ENCODE measurements around the gene CRP. TPM values are rescaled to one million over a fixed set of nuclear protein-coding genes. Genes with fewer than 3 reads are reported as not detected.
"Not testable (repeated sequence)": the region's sequence is repeated elsewhere in the genome, so short reads cannot be mapped to it uniquely, and the experiment has no call there.

Gene CRP
- polyA plus RNA-seq, 3 donors: 0.07 to 4.6 TPM; not detected in 1

GRCh38 chr1:159705251-159705903, 9.0 kb downstream of the CRP start:
- 80 to 90% (median 82%) methylated on average over 7 of the region's 7 CpGs for WGBS, 3 donors
- no peak overlapping the region for H3K27ac ChIP-seq (ENCODE audit: low read depth, low read length)

GRCh38 chr1:159704481-159704880, 9.9 kb downstream of the CRP start:
- 74 to 87% (median 77%) methylated on average over 1 of the region's 1 CpG for WGBS, 3 donors
- H3K27ac ChIP-seq (ENCODE audit: low read depth, low read length): no peak overlapping the region

GRCh38 chr1:159700312-159700711, 14.1 kb downstream of the CRP start:
- 58 to 81% (median 58%) methylated on average over 7 of the region's 7 CpGs for WGBS, 3 donors
- no peak overlapping the region for H3K27ac ChIP-seq (ENCODE audit: low read depth, low read length)

- WGBS, 3 donors: 83 to 89% (median 88%) methylated on average over 3 of the region's 3 CpGs
- no peak overlapping the region for H3K27ac ChIP-seq (ENCODE audit: low read depth, low read length)
Measured at GRCh38 chr1:159699653-159700052, 14.7 kb downstream of the CRP start.

GRCh38 chr1:159699246-159699645, 15.1 kb downstream of the CRP start:
- no peak overlapping the region for H3K27ac ChIP-seq (ENCODE audit: low read depth, low read length)

GRCh38 chr1:159687511-159687910, 26.9 kb downstream of the CRP start:
- H3K27ac ChIP-seq (ENCODE audit: low read depth, low read length): no peak overlapping the region

- WGBS, 3 donors: 32 to 91% (median 88%) methylated on average over 1 of the region's 1 CpG
- no peak overlapping the region for H3K27ac ChIP-seq (ENCODE audit: low read depth, low read length)
Measured at GRCh38 chr1:159686599-159687299, 27.6 kb downstream of the CRP start.

- WGBS, 3 donors: 68 to 85% (median 79%) methylated on average over 5 of the region's 5 CpGs
- H3K27ac ChIP-seq (ENCODE audit: low read depth, low read length): no peak overlapping the region
Measured at GRCh38 chr1:159678939-159679338, 35.5 kb downstream of the CRP start.

- 46 to 66% (median 47%) methylated on average over 1 of the region's 1 CpG for WGBS, 3 donors
- no peak overlapping the region for H3K27ac ChIP-seq (ENCODE audit: low read depth, low read length)
Measured at GRCh38 chr1:159675046-159675445, 39.3 kb downstream of the CRP start.

- 88 to 96% (median 89%) methylated on average over 1 of the region's 1 CpG for WGBS, 3 donors
Measured at GRCh38 chr1:159672390-159672789, 42.0 kb downstream of the CRP start.

GRCh38 chr1:159669338-159669737, 45.1 kb downstream of the CRP start:
- 62 to 86% (median 63%) methylated on average over 1 of the region's 1 CpG for WGBS, 3 donors
- no peak overlapping the region for H3K27ac ChIP-seq (ENCODE audit: low read depth, low read length)

More at GRCh38 chr1:159672390-159672789, 42.0 kb downstream of the CRP start:
- not testable (repeated sequence) for H3K27ac ChIP-seq (ENCODE audit: low read depth, low read length)

GRCh38 chr1:159668739-159669138, 45.6 kb downstream of the CRP start:
- WGBS, 3 donors: 69 to 79% (median 77%) methylated on average over 3 of the region's 3 CpGs
- no peak overlapping the region for H3K27ac ChIP-seq (ENCODE audit: low read depth, low read length)

- WGBS, 3 donors: 83 to 84% (median 84%) methylated on average over 3 of the region's 3 CpGs
- H3K27ac ChIP-seq (ENCODE audit: low read depth, low read length): no peak overlapping the region
Measured at GRCh38 chr1:159664247-159664646, 50.1 kb downstream of the CRP start.

GRCh38 chr1:159663552-159663951, 50.8 kb downstream of the CRP start:
- 70 to 84% (median 75%) methylated on average over 2 of the region's 2 CpGs for WGBS, 3 donors
- H3K27ac ChIP-seq (ENCODE audit: low read depth, low read length): no peak overlapping the region

Other genes starting within 250 kb of the CRP start
- gene OR10J5, start 178.6 kb downstream of the CRP start, polyA plus RNA-seq: not detected
- gene APCS, start 126.8 kb downstream of the CRP start, polyA plus RNA-seq: under 1 TPM in 1 of 3 donors, not detected in 2; 0.55 TPM
- 100 to 1,000 TPM in 1 of 3 donors, 10 to 100 TPM in 2; 83.6 to 111 (median 90.2) TPM for gene DUSP23, start 66.4 kb upstream of the CRP start, polyA plus RNA-seq
- 1 to 10 TPM in 1 of 3 donors, under 1 TPM in 2; 0.08 to 1.1 (median 0.19) TPM for gene FCRL6, start 87.8 kb upstream of the CRP start, polyA plus RNA-seq
- gene SLAMF8, start 112.3 kb upstream of the CRP start, polyA plus RNA-seq: 1 to 10 TPM; 1.0 to 3.1 (median 2.7) TPM
- under 1 TPM in 2 of 3 donors, not detected in 1; 0.03 to 0.22 TPM for gene VSIG8, start 148.1 kb upstream of the CRP start, polyA plus RNA-seq
- 1 to 10 TPM in 1 of 3 donors, under 1 TPM in 1, not detected in 1; 0.33 to 1.1 TPM for gene CFAP45, start 185.6 kb upstream of the CRP start, polyA plus RNA-seq
- gene TAGLN2, start 210.9 kb upstream of the CRP start, polyA plus RNA-seq: 100 to 1,000 TPM; 273 to 442 (median 340) TPM
- gene IGSF9, start 231.0 kb upstream of the CRP start, polyA plus RNA-seq: 1 to 10 TPM in 2 of 3 donors, under 1 TPM in 1; 0.56 to 1.6 (median 1.4) TPM
- under 1 TPM in 1 of 3 donors, not detected in 2; 0.12 TPM for gene SLAMF9, start 239.6 kb upstream of the CRP start, polyA plus RNA-seq